HG03064 (cell line): Measurements from ENCODE around the gene SLX9.

Experiments
- ATAC-seq: cut with Tn5 transposase; IDR thresholded peaks from one replicate; pipeline ENCODE4 v1.9.1; 2021; ENCODE audit warnings: low read depth; ENCODE audit not compliant: unreplicated experiment

The SLX9 gene

DNA sequence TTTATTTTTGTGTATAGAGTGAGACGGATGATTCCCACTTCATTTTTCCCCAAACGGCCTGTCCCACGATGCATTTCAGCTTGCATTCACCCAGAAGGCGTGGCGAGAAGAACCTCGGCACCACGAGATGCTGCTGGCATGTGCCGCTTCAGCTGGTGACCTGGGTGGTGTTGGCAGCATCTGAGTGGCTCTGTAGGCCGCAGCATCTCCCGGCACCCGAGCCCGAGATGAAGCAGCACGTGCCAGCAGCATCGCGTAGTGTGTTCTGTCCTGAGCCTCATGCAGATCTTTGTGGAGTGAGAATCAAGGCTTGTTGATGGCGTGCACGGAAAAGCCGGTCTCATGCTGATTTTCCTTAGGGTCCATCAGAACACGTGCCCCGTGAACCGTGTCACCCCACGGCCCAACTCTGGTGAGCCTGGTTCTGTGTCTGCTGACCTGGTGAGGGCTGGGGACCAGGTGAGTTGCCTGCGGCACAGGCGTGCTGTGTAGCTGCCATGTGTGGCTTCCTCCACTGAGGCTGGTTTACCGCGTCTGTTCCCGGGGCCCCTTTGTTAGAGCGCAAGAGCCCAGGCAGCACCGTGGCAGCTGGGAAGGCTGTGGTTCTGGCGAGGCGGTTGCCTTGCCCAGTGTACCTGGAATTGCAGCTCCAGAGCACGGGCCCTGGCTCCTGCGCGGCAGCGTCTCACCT is 16.7 kb downstream of the SLX9 start:
- ATAC-seq = no peak

DNA sequence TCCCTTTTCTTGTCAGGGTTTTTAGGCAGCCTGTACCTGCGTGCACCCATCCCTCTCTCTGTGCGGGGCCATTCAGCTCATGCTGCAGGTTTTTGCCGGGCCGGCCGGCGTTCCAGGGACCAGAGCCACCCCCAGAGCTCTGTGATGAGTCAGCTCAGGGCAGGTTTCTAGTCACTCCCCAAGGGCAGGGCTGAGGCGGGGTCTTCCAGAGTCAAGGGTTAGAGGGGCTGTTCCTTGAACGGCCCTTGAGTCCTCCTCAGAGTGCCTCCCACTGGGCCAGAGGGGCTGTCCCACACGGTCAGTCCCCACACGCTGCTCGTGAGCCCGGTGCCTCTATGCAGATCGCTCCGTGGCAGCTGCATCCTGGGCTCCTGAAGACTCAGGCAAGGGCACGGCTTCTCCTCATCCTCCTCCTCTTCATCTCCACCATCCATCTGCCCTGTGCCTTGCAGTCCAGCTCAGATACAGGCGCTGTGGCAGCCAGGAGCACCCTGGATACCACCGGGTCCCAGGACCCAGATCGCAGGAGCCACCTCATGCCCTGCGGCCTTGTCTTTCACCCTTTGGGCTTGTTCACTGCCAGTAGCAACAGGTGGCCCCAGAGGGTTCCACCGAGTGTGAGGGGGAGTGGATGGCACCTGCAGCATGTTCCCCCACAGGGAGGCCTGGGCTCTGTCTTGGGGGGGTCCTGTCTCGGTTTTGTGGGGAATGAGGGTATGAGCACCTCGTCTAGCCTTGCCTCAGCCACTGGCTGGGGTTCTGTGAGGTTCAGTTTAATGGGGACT is 17.4 kb downstream of the SLX9 start:
- no peak for ATAC-seq

DNA sequence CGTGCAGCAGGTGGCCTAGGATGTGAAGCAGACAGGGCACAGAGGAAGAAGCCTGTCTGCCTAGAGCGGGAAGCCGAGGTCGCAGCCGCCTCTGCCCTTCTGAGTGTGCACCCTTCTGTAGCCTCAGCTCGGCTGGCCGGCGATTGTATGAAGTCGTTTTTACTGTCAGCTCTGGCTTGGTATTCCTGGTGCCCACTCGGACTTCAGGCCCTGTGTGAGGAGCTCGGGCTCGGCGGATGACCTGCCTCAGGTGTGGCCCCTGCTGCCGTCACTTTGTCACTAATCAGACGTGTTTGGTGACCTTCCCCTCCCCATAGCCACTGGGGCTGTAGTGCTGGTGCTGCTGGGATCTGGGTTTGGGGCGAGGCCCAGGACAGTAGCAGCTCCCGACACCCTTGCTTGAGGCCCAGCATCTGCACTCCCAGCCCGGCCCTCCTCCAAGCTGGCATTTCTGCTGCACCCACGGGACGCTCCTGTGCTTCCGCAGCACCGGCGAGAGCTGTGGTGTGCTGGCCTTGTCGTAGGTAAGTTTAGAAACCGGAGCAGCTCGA is 18.1 kb downstream of the SLX9 start:
- no peak for ATAC-seq

DNA sequence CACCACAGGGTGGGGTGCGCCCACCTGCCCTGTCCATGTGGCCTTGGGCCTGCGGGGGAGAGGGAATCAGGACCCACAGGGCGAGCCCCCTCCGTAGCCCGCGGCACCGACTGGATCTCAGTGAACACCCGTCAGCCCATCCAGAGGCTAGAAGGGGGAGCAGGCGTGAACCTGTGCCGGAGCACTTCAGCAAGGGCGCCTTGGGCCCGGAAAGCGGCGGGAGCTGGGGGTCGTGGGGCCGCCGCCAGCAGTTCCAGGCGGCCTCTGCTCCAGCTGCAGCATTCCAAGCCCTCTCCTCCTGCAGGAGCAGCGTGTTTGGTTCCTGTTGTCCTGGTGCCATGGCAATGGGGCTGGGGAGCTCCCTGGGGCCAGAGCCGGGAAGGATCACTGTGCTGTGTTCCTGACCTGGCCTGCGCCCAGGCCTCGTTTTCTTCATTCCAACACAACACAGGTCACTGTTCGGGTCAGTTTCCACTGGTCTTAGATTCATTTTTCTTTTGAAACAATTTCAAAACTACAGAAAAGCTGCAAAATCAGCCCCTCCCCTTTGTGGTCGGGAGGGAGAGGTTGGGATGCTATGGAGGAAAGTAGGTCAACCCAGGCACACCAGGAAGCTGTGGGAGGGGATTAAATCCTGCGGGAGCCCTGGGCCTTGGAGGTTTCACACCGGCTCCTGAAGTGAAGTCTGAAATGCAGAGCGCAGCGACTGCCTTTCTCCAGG is 18.8 kb downstream of the SLX9 start:
- no peak for ATAC-seq

DNA sequence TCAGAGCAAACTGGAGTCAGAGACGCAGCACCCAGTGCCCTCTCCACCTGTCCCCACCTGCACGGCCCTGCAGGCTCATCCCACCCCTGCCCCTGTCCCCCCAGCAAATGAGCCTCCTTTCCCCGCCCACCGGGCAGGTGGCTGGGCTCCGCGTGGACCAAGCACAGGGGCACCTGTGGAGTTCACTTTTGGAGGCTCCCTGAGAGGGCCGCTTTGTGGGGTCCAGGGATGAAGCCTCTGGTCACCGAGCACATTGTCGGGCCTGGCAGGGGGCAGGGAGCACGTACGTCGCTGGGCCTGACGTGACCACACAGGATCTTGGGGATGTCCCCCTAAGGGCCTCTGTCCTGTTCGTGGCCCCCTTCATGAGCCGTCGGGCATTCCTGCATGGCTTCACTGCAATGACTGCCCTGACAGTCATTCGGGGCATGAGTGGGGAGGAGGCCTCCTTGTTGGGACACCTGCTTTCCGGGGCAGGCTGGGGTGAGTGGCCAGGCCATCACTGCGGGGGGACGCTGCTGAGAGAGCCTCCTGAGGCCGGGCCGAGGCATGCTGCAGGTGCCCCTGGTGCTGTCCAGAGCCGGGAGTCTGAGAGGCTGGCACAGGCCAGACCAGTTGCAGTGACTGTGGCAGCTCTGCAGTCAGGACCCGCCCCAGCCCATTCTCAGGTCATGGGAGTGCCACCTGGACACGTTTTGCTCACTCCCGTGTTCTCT is 19.7 kb downstream of the SLX9 start:
- ATAC-seq = no peak

DNA sequence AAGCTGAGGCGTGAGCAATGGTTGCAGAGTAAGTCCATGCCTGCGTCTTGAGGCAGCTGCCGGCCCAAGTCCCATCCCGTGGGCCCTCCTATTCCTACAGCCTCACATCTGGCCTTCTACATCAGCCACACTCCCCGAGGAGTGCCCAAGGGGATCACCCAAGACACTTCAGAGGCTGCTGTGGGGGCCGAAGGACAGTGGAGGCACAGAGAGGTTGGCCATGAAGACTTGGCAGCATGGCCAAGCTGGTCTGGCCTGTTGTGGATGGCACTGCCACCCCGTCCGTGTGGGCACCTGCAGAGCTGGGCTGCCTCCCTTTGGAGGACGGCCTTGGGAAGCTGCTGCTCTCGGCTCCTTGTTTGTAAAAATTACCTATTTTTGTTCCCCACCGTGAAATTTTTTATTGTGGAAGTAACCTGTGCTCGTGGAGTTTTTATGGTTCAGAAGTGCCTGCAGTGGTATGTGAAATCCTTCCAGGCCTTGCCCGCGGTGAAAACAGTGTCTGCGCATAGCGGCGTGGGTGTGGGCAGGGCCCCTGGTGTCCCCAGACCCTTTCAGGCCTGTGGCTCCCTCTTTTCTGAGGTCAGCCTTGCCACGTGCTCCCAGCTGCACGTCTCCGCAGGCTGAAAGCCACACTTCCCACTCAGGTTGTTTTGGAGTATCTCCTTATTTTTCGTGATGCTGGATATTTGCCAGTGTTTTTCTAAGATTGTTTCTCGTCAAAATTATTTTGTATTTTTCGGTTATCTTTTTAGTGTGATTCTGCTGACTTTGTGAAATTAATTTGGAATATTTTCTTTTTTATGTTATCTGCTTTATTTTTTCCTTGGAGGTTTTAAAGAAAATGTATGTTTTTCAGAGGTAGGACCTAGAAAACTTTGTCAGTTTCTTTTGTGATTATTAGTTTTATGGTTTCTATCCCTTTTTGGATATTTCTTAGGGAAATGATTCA is 20.6 kb downstream of the SLX9 start:
- no peak for ATAC-seq

DNA sequence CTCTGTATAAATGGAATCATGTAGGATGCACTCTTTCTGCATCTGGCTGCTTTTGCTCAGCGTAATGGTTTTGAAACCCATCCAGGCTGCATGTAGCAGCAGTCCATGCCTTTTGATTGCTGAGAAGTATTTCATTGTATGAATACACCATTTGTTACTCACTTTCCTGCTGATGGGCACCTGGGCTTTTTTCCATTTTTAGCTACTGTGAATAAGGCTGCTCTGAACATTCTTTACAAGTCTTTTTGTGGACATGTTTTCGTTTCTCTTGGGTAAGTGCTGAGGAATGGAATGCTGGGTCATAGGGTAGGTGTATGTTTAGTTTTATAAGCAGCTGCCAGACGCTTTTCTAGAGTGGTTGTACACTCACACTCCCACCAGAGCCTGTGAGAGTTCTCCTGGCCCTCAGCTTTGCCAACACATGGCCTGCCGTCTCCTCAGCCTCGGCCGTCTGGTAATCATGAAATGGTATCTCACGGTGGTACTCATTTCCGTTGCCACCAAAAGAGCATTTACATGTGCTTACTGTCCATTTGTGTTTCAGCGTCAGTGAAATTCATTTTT is 22.7 kb downstream of the SLX9 start:
- no peak for ATAC-seq

DNA sequence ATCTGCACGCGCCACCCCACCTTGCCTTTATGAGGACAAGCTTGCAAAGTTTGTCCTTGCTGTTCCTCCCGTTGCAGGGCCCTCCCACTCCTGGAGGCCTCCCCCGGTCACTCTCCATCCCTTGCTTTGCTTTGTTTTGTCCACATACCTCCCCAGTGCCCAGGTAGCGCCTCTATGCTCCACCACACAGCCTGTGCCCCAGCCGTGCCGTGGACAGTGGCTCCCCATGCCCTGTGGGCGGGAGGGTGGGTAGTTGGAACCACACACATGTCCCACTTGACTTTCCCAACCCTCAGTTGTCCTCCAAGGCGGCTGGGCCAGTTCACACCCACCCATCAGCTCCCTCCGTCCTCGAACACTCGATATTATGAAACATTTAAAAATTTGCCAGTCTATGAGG is 24.6 kb downstream of the SLX9 start:
- ATAC-seq = no peak

DNA sequence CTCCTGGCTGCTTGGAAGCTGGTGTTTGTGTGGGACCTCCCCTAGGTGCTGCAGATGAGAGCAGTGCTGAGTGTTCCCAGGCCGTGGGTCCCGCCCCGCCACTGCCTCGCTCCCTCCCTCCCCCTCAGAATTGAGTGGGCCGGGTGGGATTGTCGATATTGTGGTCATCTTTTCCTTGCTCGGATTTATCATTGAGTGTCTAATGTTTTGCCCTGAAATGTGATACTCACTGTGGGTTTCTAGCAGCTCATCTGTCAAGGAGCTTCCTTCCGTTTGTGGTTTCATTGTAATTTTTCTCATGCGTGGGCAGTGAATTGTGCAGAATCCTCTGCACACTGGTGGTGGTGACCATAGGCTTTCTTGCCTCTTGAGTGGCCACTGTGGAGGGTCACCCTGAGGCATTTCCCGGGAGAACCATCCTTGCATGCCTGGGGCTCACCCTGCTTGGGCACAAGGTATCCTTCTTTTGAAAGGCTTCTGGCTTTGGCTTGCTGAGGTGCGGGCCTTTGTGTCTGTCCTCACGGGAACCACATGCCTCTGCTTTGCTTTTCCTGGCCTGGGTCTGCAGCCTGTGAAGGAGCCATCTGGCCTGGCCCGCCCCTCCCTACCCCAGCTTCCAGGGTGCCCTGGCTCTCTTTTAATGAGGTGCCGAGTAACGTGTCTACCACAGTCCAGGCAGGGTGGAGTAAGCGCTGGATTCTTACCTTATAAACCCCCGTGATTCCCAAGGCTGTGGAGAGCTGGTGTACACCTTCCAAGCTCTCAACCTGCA is 25.6 kb downstream of the SLX9 start:
- no peak for ATAC-seq

DNA sequence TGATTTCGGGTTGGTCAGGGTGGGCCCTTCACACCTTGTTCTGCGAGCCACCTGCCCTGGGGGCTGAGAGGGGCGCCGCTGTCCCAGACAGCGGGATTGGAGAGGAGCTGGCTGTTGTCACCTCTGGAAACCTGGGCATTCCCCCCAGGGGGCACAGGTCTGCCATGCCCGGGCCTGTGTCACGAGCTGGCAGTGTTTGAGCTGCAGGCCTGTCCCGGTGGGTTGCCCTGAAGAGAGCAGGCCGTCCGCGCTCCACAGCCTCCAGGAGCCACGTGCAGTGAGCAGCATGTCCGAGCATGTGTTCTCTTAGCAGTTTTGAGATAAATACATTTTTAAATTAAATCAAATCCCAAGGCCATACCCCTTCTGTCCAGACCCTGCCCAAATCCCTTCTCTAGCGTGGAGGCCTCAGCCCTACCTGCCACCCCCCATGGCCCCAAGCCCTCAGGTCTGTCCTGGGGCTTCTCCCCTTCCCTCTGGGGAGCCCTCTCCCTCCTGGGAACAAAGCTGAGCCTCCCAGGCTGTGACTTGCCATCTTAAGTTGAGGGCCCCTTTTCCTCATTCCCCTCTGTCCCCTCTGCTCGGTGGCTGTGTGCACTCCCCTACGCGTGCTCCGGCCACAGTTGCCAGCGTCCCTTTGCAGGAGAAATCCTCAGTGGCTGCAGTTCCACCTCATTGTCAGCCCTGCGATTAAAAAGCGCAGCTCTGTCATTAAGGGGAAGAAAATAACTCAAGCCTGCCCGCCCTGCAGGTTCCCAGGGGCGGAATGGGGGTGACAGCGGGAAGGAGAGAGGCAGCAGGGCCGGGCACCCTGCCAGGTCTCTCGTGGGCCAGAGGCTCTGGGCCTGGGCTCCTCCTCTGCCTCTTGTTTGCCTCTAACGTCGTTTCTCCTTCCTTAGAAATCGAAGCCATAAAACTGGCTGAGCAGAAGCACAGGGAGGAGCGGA is 26.6 kb downstream of the SLX9 start:
- ATAC-seq = no peak

DNA sequence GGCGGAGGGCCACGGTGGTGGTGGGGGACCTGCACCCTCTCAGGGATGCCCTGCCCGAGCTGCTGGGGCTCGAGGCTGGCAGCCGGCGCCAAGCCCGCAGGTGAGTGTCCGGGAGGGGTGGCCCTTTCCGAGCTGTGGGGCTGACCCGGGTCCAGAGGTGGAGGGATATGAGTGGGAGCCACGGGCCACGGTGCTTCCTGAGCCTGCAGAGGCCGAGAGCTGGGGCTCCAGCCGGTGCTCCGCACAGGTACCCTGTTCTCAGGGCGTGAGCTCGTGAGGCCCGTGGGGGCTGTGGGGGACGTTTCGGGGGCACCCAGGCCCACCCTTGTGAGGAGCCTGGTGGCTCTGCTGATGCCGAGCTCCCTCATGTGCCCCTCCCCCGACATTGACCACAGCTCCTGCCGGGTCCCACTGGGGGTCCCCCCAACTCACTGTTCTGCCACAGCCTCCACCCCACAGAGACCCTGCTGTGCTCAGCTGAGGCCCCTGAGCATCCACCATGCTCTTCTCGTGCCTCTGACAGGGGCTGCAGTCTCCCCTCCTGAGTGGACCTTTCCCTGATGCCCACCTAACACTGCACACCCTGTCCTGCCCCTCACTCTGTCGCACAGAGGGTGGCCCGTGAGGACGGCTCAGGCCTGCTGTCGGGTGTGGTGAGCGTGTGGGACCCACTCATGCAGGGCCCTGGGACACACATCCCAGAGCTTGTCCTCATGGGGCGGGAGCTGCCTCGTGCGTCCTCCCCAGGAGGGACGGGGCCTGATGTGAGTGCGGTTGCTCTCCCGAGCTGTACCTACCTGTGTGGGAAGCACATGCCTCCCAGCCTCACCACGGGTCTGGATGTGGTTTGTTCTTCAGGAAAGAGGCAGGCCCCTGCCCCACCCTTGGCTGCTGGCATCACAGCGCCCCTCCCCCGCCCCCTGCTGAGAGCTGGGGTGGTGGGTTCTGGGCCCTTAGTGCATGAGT is 27.5 kb downstream of the SLX9 start:
- no peak for ATAC-seq

DNA sequence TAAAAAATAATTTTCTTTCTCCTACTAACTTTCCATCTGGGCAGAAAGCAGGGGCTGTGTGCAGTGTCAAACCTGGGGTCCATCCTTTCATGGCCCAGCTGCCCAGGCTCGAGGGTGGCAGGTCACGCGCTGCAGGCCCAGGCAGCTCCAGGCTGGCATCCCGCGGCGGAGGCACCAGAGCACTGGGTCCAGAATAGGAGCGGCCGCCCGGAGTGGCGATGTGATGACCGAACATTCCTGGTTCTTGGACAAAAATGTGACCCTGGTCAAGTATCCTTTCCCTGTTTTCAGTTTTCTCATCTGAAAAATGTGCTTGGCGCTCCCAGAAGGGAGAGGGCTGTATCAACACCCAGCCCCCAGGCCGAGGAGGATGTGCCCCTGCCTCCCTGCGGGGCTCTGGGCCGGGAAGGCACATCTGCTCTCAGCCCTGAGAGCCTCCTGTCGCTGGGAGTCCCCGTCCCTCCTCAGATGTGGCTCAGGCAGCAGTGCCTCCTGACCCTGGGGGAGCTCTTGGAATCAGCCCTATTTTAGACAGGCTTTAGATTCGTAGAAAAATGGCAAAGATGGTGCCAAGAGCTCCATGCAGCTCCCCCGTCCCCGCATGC is 29.3 kb downstream of the SLX9 start:
- ATAC-seq = no peak

DNA sequence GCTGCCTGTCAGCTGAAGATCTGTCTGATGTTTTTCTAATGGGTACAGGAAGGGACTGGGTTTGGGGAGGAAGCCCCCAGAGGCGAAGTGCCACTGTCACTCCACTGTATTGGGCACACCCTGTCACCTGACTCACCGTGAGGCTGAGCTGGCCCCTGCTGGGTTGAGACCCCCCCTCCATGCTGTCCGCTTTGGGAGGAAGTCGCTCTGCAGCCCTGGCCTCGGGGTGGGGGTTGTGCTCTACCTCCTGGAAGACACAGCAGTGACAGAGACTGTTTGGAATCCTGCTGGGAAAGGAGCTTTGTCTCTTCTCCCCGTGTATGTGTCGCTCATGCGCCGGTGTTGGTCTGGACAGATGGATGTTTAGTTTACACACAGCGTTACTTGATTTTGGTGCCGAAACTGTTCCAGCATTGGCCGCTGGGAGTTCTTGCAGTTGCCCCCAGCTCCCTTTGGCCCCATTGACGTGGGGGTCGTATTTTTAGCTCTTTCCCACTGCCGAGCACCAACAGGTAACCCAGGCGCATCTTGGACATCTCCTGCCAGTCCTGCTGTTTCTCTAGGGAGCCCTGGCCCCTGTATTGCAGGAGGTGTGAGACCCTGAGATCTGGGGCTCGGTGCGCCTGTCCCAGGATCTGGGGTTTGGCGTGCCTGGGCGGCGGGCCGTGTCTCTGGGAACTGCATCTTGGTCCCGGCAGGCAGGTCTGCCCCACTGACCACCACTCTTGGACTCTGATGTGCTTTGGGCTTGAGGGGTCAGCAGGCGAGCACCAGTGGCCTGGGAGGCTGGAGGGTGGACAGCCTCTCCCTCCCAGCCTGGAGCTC is 30.3 kb downstream of the SLX9 start:
- ATAC-seq = no peak

DNA sequence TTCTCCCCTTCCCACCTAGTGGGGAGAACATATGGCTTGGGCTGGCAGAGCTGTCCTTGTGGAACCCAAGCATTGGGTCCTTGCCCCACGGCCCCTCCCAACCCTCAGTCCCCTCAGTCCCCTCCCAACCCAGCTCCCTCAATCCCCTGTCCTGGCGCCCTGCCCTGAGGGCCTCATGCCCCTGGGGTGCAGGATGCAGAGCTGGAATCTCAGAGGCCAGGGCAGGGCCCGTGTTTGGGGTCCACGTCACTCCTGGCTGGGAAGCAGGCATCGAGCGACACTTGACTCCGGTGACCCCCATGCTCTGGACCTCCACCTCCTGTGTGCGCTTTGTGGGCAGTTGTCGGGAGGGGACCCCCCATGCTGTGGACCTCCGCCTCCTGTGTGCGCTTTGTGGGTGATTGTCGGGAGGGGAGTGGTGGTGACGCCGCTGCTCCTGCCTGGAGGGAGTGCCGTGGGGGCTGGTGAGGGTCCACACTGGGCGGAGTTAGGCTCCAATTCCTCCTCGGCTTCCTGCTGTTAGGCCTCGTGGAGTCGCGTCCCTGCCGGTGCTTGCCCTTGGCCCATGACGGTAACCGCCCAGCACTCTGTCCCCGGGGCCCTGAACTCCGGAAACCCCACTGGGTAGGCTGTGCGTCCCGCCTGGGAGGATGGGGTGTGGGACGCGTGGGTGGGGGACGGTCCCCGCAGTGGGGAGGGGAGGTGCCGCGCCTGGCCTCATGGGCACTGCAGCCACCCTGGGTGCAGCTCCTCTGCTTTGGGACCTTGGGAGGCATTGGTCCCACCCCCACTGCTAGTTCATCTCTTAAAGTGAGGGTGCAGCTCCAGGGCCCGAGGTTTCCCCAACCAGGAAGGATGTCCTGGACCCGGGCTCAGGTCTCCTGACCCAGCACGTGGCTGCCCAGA is 31.2 kb downstream of the SLX9 start:
- ATAC-seq = no peak
